SK-N-SH treated with all-trans-retinoic acid at 6 μM for 48 hours (cell line): ENCODE results near the gene ASTN2.

Experiments used
- ESRRG ChIP-seq: fragments of 250-450 bp; sonication (Bioruptor Pico); IDR thresholded peaks from 2 replicates; pipeline ENCODE4 v1.6.1; 2021; ENCODE audit warnings: mild to moderate bottlenecking
- ISL1 ChIP-seq: fragments of 250-450 bp; sonication (Bioruptor Pico); IDR thresholded peaks from 2 replicates; pipeline ENCODE4 v2.1.2; 2022; ENCODE audit warnings: mild to moderate bottlenecking, moderate library complexity
- RARB ChIP-seq: fragments of 250-450 bp; sonication (Bioruptor Pico); IDR thresholded peaks from 2 replicates; pipeline ENCODE4 v1.8.0; 2021; ENCODE audit warnings: mild to moderate bottlenecking, moderate library complexity
- ZFP3 ChIP-seq: fragments of 250-450 bp; sonication (Bioruptor Pico); IDR thresholded peaks from 2 replicates; pipeline ENCODE4 v1.5.0; 2020; ENCODE audit warnings: mild to moderate bottlenecking, moderate library complexity
- ZFP30 ChIP-seq: fragments of 450-650 bp; formaldehyde crosslinking; IDR thresholded peaks from 2 replicates; pipeline ENCODE4 v1.5.0; 2022; ENCODE audit warnings: mild to moderate bottlenecking, moderate library complexity
- ZNF8 ChIP-seq: fragments of 450-650 bp; formaldehyde crosslinking; IDR thresholded peaks from 2 replicates; pipeline ENCODE4 v1.5.0; 2020; ENCODE audit warnings: mild to moderate bottlenecking, moderate library complexity
- TF ChIP-seq, protein P1 (sequence below): fragments of 250-450 bp; sonication (Bioruptor Pico); IDR thresholded peaks from 2 replicates; pipeline ENCODE4 v1.5.0; 2020; ENCODE audit warnings: mild to moderate bottlenecking, moderate library complexity
- TF ChIP-seq, protein P2 (sequence below): fragments of 250-450 bp; sonication (Bioruptor Pico); IDR thresholded peaks from 2 replicates; pipeline ENCODE4 v1.8.0; 2020; ENCODE audit warnings: mild to moderate bottlenecking, moderate library complexity, borderline replicate concordance

DNA sequence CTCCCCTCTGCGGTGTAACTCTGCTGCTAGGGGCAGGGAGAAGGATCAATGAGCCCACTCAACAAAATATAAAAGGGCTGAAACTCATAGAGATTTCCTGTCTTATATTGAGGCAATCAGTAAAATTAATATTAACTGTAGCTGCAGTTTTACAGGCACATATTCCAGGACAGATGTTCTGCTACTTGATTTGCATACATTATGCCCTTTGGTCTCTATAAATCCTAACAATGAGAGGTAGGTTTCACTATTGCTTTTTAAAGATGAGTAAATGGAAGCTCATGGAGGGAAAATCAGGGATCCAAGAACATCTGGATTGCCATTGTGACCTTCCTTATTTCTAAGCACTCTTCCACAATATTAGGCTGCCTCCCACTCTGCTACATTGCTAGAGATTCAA lies 751.3 kb downstream of the ASTN2 start:
- TF ChIP-seq ISL1 (no peak), ZFP30 (CRISPR knock-in tag) (no peak), ZFP3 (CRISPR knock-in tag) (no peak), RARB (no peak), ZNF8 (no peak), ESRRG (CRISPR knock-in tag) (no peak)
- TF ChIP-seq, protein P1, sequence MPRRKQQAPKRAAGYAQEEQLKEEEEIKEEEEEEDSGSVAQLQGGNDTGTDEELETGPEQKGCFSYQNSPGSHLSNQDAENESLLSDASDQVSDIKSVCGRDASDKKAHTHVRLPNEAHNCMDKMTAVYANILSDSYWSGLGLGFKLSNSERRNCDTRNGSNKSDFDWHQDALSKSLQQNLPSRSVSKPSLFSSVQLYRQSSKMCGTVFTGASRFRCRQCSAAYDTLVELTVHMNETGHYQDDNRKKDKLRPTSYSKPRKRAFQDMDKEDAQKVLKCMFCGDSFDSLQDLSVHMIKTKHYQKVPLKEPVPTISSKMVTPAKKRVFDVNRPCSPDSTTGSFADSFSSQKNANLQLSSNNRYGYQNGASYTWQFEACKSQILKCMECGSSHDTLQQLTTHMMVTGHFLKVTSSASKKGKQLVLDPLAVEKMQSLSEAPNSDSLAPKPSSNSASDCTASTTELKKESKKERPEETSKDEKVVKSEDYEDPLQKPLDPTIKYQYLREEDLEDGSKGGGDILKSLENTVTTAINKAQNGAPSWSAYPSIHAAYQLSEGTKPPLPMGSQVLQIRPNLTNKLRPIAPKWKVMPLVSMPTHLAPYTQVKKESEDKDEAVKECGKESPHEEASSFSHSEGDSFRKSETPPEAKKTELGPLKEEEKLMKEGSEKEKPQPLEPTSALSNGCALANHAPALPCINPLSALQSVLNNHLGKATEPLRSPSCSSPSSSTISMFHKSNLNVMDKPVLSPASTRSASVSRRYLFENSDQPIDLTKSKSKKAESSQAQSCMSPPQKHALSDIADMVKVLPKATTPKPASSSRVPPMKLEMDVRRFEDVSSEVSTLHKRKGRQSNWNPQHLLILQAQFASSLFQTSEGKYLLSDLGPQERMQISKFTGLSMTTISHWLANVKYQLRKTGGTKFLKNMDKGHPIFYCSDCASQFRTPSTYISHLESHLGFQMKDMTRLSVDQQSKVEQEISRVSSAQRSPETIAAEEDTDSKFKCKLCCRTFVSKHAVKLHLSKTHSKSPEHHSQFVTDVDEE (CRISPR knock-in tag) = no peak
- TF ChIP-seq, protein P2, sequence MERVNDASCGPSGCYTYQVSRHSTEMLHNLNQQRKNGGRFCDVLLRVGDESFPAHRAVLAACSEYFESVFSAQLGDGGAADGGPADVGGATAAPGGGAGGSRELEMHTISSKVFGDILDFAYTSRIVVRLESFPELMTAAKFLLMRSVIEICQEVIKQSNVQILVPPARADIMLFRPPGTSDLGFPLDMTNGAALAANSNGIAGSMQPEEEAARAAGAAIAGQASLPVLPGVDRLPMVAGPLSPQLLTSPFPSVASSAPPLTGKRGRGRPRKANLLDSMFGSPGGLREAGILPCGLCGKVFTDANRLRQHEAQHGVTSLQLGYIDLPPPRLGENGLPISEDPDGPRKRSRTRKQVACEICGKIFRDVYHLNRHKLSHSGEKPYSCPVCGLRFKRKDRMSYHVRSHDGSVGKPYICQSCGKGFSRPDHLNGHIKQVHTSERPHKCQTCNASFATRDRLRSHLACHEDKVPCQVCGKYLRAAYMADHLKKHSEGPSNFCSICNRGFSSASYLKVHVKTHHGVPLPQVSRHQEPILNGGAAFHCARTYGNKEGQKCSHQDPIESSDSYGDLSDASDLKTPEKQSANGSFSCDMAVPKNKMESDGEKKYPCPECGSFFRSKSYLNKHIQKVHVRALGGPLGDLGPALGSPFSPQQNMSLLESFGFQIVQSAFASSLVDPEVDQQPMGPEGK (CRISPR knock-in tag) = no peak
